Stimulated activated naive CD8-positive, alpha-beta T cell treated with anti-CD3 and anti-CD28 coated beads, Interleukin-15, Interleukin-2, amounts not matched to agents 100 ng/mL and 50 ng/mL, for 24 hours (primary cell): ENCODE measurements around the gene EEF1AKMT4.
"Not testable (repeated sequence)": the region's sequence is repeated elsewhere in the genome, so short reads cannot be mapped to it uniquely, and the experiment has no call there.

Experiments used
- H3K27ac Mint-ChIP-seq: one replicate; pipeline ENCODE4 v1.8.0; 2021; ENCODE audit warnings: mild to moderate bottlenecking, mixed read lengths
- H3K27me3 Mint-ChIP-seq: one replicate; pipeline ENCODE4 v1.8.0; 2021; ENCODE audit warnings: mixed read lengths
- H3K36me3 Mint-ChIP-seq: one replicate; pipeline ENCODE4 v1.8.0; 2021; ENCODE audit warnings: low read depth, mixed read lengths
- H3K4me1 Mint-ChIP-seq: one replicate; pipeline ENCODE4 v1.8.0; 2021; ENCODE audit warnings: low read depth, mixed read lengths
- H3K4me3 Mint-ChIP-seq: one replicate; pipeline ENCODE4 v1.8.0; 2021; ENCODE audit warnings: mild to moderate bottlenecking, mixed read lengths
- H3K9me3 Mint-ChIP-seq: one replicate; pipeline ENCODE4 v1.8.0; 2021; ENCODE audit warnings: mixed read lengths

The EEF1AKMT4 gene

DNA sequence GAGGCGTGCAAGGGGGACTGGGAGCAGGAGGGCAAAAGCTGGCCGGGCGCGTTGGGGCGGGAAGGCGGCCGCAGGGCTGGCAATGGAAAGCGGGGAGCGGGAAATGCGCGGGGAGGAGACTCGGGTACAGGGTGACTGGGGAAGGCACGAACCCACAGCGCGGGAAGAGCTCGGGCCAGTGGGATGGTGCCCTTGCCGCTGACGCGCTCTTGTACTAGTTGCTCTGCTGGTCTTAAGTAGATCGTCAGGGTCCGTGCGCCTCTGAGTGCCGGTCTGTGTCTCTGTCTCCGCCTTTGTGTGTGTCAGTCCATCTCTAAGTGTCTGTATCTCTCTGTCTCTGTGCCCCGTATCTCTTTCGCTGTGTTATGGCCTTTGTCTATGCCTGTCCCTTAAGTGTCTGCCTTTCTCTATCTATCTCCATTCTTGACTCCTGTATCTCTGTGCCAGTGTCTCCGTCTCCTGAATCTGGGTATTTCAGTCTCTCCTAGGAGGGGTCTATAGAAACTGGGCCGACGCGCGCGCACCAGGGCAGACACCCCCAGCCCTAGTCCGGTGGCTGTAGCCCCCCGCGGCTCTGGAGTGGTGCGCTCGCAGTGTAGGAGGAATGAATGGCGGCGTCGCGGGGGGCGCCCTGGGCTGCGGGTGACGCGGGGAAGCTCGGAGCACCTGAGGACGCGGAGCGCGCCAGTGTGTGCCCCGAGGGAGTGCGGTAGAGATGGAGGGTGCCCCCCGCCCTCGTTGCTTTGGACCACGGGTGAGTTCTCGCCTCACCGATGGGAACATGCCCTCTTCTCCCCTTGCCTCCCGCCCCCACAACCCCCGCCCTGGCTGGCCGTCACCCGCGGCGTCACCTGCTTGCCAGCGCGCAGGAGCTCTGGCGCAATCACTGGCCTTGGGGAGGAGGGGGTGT, 12.6 kb downstream of the EEF1AKMT4 start:
- Mint-ChIP-seq H3K4me3 (peak overlapping the region; percentile 81), H3K4me1 (peaks cover 22% of the 10 kb centered on the region), H3K27me3 (peaks cover 47% of the 10 kb centered on the region), H3K36me3 (peaks cover 3% of the 10 kb centered on the region), H3K9me3 (peaks cover under 1% of the 10 kb centered on the region), H3K27ac (peak overlapping the region; percentile 1)

DNA sequence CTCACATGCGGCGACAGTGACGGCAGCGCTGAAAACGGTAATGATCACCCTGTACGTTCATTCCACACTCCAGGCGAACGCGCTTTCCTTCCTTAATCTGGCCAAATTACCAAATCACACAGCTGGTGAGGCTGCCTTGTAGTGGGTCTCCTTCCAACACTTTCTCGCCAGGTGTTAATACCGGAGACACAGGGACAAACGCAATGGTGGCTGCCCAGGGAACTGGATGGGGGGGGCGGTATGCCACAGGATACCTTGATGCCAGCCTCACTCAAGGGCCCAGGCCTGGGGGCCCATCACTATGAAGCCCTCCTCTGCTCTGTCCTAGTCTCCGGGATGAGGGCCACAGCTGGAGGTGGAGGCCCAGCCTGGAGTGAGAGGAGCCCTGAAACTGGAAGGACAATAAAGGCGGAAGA, 13.3 kb downstream of the EEF1AKMT4 start:
- no peak overlapping the region for H3K27ac Mint-ChIP-seq
- H3K27me3 Mint-ChIP-seq = peaks cover 54% of the 10 kb centered on the region
- peak overlapping the region; percentile 81 for H3K4me3 Mint-ChIP-seq
- peaks cover 3% of the 10 kb centered on the region for H3K9me3 Mint-ChIP-seq
- no peaks in the 10 kb centered on the region for H3K36me3 Mint-ChIP-seq
- H3K4me1 Mint-ChIP-seq = peaks cover 22% of the 10 kb centered on the region

DNA sequence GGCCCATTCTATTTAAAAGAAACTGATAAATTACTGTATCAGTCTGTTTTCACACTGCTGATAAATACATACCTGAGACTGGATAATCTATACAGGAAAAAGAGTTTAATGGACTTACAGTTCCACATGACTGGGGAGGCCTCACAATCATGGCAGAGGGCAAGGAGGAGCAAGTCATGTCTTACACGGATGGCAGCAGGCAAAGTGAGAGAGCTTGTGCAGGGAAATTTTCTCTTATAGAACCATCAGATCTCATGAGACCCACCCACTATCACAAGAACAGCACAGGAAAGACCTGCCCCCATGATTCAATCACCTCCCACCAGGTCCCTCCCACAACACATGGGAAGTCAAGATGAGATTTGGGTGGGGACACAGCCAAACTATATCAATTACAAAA, 17.8 kb downstream of the EEF1AKMT4 start:
- not testable (repeated sequence) for H3K4me3 Mint-ChIP-seq, H3K9me3 Mint-ChIP-seq, H3K36me3 Mint-ChIP-seq, H3K27ac Mint-ChIP-seq, H3K4me1 Mint-ChIP-seq
- H3K27me3 Mint-ChIP-seq = peaks cover 43% of the 10 kb centered on the region

DNA sequence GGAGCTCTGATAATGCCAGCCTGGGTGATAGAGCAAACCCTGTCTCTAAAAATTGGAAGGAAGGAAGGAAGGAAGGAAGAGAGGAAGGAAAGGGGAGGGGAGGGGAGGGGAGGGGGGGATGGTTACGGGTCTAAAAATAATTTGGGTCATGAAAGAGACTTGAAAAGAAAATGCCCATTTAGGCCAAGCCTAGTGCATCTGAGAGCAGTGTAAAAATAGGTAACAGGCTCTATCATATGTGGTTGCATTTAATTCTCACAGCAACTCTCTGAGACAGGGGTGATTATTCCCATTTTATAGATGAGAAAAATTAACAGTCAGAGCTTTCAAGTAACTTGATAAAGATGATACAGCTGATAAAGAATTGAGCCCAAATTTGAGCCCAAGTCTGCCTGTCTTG, 22.8 kb downstream of the EEF1AKMT4 start:
- Mint-ChIP-seq H3K36me3 (no peaks in the 10 kb centered on the region), H3K4me3 (no peak overlapping the region), H3K4me1 (peaks cover 6% of the 10 kb centered on the region), H3K27me3 (peaks cover 42% of the 10 kb centered on the region), H3K27ac (no peak overlapping the region), H3K9me3 (peaks cover 1% of the 10 kb centered on the region)

DNA sequence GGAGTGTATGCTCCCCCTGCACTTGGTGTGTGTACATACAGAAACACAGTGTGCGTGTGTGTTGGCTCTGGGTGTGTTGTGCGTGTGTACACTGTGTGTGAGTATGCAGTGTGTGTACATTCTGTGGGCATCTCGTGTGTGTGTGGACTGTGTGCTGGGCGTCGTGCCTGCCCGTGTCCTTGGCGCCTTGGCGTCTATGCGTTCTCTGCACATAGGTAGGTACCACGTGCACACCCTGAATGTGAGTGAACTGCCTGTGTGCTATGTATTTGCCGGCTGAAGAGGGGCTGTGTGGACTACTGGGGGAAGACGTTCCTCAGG, 25.9 kb downstream of the EEF1AKMT4 start:
- Mint-ChIP-seq H3K27me3 (peaks cover 43% of the 10 kb centered on the region), H3K4me3 (no peak overlapping the region), H3K9me3 (no peaks in the 10 kb centered on the region), H3K36me3 (no peaks in the 10 kb centered on the region), H3K27ac (no peak overlapping the region), H3K4me1 (peaks cover 6% of the 10 kb centered on the region)

DNA sequence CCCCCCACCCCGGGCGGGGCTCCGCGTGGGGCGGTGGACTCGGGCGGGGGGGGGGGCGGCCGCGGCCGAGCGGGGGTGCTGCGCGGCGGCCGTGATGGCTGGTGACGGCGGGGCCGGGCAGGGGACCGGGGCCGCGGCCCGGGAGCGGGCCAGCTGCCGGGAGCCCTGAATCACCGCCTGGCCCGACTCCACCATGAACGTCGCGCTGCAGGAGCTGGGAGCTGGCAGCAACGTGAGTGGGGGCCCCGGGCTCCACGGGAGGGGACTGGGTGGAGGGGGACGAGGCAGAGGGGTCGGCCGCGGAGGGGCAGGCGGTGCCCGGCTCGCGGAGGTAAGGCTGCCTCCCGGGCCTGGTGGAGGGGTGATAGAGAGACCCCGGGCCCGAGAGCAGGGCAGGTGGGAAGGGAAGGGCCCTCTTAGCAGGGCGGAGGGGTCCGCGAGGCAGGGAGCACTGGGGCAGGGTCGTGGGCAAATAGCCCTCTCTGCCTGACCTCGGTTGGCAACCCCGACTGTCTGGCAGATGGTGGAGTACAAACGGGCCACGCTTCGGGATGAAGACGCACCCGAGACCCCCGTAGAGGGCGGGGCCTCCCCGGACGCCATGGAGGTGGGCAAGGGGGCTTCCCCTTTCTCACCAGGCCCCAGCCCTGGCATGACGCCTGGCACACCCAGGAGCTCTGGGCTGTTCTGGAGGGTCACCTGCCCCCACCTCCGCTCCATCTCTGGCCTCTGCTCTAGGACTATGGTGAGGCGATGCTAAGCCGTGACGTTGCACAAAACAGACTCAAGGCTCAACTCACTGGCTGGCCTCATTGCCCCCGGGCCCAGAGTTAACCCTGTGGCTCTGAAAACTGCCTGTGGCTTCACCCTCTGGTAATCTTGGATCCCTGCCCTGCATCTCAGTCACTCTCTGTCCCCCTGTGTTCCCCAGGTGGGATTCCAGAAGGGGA, 26.8 kb downstream of the EEF1AKMT4 start, which contains the start of gene ECE2:
Gene ECE2, plus strand, starts transcription at position 62 of the 950 bp plus-strand sequence. Its CDS starts 132 bp downstream, at position 194.
- Mint-ChIP-seq H3K36me3 (no peaks in the 10 kb centered on the region), H3K27ac (no peak within 1 kb of the TSS), H3K27me3 (peaks cover 43% of the 10 kb centered on the region), H3K4me1 (peaks cover 6% of the 10 kb centered on the region), H3K9me3 (no peaks in the 10 kb centered on the region), H3K4me3 (no peak within 1 kb of the TSS)

DNA sequence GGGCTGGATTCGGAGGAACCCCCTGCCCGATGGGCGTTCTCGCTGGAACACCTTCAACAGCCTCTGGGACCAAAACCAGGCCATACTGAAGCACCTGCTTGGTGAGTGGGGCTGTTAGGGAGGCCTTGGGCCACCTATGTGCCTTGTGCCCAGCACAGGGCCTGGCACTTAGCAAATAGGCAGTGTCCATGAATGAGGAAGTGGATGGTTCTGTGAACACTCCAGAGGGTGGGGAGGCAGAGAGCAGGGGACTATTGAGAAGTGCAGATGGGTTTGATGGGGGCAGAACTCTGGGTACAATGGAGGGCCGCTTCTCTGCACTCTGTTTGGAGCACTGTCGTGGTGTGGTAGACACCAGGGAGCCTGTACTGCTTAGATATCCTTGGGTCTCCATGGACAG, 27.9 kb downstream of the EEF1AKMT4 start:
- Mint-ChIP-seq H3K27ac (no peak overlapping the region), H3K4me1 (peaks cover 6% of the 10 kb centered on the region), H3K9me3 (no peaks in the 10 kb centered on the region), H3K27me3 (peaks cover 41% of the 10 kb centered on the region), H3K36me3 (no peaks in the 10 kb centered on the region), H3K4me3 (no peak overlapping the region)

DNA sequence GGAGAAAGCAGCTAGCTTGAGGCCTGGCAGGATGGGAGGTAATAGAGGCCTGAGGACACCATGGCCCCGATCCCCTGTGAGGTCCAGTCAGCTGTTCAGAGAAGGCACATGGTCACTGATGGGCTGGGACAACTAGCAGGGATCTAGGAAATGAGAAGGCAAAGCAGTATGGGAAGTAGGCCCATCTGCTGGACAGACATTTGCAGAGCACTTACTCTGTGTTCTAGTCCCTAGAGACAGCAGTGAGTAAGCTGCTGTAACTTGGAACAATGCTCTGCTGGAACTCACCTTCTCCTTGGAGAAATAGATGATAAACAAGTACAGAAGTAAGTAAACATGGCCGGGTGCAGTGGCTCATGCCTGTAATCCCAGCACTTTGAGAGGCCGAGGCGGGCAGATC, 33.5 kb downstream of the EEF1AKMT4 start:
- no peaks in the 10 kb centered on the region for H3K9me3 Mint-ChIP-seq
- peaks cover 21% of the 10 kb centered on the region for H3K27me3 Mint-ChIP-seq
- H3K4me1 Mint-ChIP-seq = no peaks in the 10 kb centered on the region
- H3K4me3 Mint-ChIP-seq = no peak overlapping the region
- no peaks in the 10 kb centered on the region for H3K36me3 Mint-ChIP-seq
- H3K27ac Mint-ChIP-seq = no peak overlapping the region

DNA sequence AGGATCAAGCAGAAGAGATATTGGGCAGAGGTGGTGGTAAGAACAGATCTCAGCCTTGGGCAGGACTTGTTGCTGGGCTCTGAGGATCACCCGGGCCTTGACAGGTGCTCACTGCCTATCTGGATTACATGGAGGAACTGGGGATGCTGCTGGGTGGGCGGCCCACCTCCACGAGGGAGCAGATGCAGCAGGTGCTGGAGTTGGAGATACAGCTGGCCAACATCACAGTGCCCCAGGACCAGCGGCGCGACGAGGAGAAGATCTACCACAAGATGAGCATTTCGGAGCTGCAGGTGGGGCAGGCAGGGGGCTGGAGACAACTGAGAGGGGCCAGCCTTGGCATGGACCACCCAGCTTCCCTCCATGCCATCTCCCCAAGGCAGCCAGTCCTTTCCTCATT, 34.2 kb downstream of the EEF1AKMT4 start:
- no peak overlapping the region for H3K4me3 Mint-ChIP-seq
- H3K4me1 Mint-ChIP-seq = no peaks in the 10 kb centered on the region
- no peaks in the 10 kb centered on the region for H3K36me3 Mint-ChIP-seq
- no peak overlapping the region for H3K27ac Mint-ChIP-seq
- H3K9me3 Mint-ChIP-seq = no peaks in the 10 kb centered on the region
- peaks cover 18% of the 10 kb centered on the region for H3K27me3 Mint-ChIP-seq

DNA sequence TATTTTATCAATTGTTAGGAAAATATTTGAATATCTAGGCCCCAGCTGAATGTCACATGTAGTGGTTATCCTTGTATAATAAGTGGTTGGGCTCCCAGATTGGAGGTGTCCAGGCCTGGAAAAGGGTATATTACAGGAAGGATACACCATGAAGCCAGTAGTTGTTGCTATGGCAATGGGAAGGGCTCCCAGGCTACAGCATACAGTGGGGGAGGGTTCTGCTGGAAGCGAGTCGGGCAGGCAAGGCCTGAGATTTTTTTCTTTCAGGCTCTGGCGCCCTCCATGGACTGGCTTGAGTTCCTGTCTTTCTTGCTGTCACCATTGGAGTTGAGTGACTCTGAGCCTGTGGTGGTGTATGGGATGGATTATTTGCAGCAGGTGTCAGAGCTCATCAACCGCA, 35.2 kb downstream of the EEF1AKMT4 start:
- Mint-ChIP-seq H3K27ac (no peak overlapping the region), H3K9me3 (no peaks in the 10 kb centered on the region), H3K4me1 (no peaks in the 10 kb centered on the region), H3K36me3 (no peaks in the 10 kb centered on the region), H3K4me3 (no peak overlapping the region), H3K27me3 (peaks cover 16% of the 10 kb centered on the region)

DNA sequence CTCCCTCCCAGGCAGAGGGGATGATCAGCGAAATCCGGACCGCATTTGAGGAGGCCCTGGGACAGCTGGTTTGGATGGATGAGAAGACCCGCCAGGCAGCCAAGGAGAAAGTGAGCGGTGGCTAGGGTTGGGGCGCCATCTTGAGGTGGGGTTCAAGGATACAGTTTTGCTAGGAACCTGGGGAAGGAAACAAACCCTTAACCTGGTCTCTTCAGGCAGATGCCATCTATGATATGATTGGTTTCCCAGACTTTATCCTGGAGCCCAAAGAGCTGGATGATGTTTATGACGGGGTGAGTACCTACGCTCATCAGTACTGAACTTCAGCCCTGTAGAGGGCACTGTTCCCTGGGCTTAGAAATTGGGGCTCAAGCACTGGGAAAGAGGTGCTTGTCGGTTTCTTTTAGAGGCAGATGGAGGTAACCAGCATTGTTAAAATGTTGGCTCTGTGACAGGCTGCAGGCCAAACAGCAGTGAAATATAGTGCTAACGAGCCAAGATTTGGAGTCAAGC, 40.0 kb downstream of the EEF1AKMT4 start:
- H3K36me3 Mint-ChIP-seq = no peaks in the 10 kb centered on the region
- no peak overlapping the region for H3K27ac Mint-ChIP-seq

DNA sequence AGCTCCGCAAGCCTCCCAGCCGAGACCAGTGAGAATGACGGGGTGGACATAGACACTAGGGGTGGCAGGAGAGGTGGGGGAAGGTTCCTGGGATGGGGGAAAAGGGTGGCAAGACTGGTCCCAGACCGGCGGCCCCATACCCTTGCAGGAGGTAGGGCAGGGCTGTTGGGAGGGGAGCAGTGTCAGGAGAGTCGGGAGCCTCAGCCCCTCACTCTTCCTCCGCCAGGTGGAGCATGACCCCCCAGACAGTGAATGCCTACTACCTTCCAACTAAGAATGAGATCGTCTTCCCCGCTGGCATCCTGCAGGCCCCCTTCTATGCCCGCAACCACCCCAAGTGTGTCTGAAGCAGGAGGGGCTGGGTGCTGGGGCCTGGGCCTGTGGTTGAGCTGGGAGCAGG, 40.9 kb downstream of the EEF1AKMT4 start:
- Mint-ChIP-seq H3K27ac (no peak overlapping the region), H3K27me3 (peaks cover 13% of the 10 kb centered on the region), H3K9me3 (no peaks in the 10 kb centered on the region), H3K4me3 (no peak overlapping the region), H3K36me3 (no peaks in the 10 kb centered on the region), H3K4me1 (no peaks in the 10 kb centered on the region)

More for the DNA sequence above, 40.0 kb downstream of the EEF1AKMT4 start:
- Mint-ChIP-seq H3K27me3 (peaks cover 13% of the 10 kb centered on the region), H3K4me3 (no peak overlapping the region), H3K4me1 (no peaks in the 10 kb centered on the region), H3K9me3 (no peaks in the 10 kb centered on the region)

DNA sequence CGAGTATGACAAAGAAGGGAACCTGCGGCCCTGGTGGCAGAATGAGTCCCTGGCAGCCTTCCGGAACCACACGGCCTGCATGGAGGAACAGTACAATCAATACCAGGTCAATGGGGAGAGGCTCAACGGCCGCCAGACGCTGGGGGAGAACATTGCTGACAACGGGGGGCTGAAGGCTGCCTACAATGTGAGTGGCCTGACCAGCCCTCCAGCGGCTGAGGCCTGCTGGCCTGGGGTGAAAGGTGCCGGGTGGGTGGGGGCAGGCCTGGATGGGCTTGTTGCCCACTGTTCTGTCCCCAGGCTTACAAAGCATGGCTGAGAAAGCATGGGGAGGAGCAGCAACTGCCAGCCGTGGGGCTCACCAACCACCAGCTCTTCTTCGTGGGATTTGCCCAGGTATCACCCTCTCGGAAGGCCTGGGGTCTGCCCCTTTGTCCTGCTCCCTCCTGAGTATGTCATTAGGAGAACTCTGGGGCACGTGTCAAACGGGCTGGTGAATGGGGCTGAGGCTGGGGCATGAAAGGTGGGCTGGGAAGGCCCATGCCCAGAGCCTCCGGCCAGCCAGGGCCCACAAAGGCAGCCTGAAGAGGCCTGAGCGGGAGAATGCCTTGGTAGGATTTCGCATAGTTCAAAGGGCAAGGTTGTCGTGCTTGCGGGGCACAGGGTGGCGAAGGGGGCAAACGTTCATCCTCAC, 41.7 kb downstream of the EEF1AKMT4 start:
- H3K4me3 Mint-ChIP-seq = no peak overlapping the region
- peaks cover 9% of the 10 kb centered on the region for H3K27me3 Mint-ChIP-seq

DNA sequence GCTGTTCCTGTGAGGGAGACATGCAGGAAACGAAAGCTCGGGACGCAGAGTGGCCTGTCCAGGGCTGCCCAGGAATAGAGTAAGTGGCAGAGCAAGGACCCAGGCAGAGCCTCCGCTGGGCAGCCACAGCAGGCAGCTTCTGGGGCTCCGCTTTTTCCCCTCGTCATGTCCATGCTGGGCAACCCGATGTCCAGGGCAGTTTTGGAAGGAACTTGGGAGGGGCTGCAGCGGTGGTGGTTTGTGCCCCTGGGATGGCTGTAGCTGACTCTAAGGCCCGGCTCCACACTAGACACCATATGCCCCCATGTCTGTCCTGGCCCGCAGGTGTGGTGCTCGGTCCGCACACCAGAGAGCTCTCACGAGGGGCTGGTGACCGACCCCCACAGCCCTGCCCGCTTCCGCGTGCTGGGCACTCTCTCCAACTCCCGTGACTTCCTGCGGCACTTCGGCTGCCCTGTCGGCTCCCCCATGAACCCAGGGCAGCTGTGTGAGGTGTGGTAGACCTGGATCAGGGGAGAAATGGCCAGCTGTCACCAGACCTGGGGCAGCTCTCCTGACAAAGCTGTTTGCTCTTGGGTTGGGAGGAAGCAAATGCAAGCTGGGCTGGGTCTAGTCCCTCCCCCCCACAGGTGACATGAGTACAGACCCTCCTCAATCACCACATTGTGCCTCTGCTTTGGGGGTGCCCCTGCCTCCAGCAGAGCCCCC, 42.4 kb downstream of the EEF1AKMT4 start:
- no peaks in the 10 kb centered on the region for H3K9me3 Mint-ChIP-seq
- no peaks in the 10 kb centered on the region for H3K36me3 Mint-ChIP-seq
- H3K4me1 Mint-ChIP-seq = no peaks in the 10 kb centered on the region
- peaks cover 4% of the 10 kb centered on the region for H3K27me3 Mint-ChIP-seq
- H3K4me3 Mint-ChIP-seq = no peak overlapping the region
- H3K27ac Mint-ChIP-seq = no peak overlapping the region

More for the DNA sequence above, 41.7 kb downstream of the EEF1AKMT4 start:
- Mint-ChIP-seq H3K27ac (no peak overlapping the region), H3K4me1 (no peaks in the 10 kb centered on the region), H3K36me3 (no peaks in the 10 kb centered on the region), H3K9me3 (no peaks in the 10 kb centered on the region)
